A673 (cell line): ENCODE results near the gene ACAT2. TPM values are rescaled to one million over a fixed set of nuclear protein-coding genes. Genes with fewer than 3 reads are reported as not detected.

Experiments used
- BruUV-seq: library from RNA; stranded (reverse); fragments of 400-500 nt; replicated peaks from 2 replicates; lab custom pipeline; 2021; lab: Mats Ljungman, UMichigan
- CTCF ChIA-PET: fragments of 300-600 bp; sonication (Branson Sonifier 250); formaldehyde crosslinking; loops from one replicate; lab custom pipeline; 2022; ENCODE audit warnings: antibody characterized with exemption; lab: Charles Lee
- POLR2A ChIA-PET: fragments of 300-600 bp; sonication (Branson Sonifier 250); formaldehyde crosslinking; loops from one replicate; lab custom pipeline; 2022; ENCODE audit warnings: antibody characterized with exemption; ENCODE audit not compliant: low non-redundant PET; lab: Charles Lee
- DNase-seq: peaks from one replicate; pipeline ENCODE4 v3.0.0-alpha.2; 2015; ENCODE audit warnings: low spot score
- H3K27ac ChIP-seq: fragments of 200-600 bp; sonication (generic); 2 replicates; pipeline ENCODE4 v1.5.1; 2016; ENCODE audit warnings: mixed run types, low read depth, mild to moderate bottlenecking, mixed read lengths, antibody characterized with exemption, low read length; ENCODE audit not compliant: poor library complexity, severe bottlenecking
- H3K27me3 ChIP-seq: fragments of 200-600 bp; sonication (generic); replicated peaks from 2 replicates; pipeline ENCODE4 v1.6.1; 2017; ENCODE audit warnings: mixed run types, low read depth, mild to moderate bottlenecking, mixed read lengths, antibody characterized with exemption, low read length; ENCODE audit not compliant: insufficient read depth, poor library complexity
- H3K36me3 ChIP-seq: fragments of 200-600 bp; sonication (generic); 2 replicates; pipeline ENCODE4 v1.6.1; 2016; ENCODE audit warnings: mixed run types, mild to moderate bottlenecking, mixed read lengths, antibody characterized with exemption, low read length; ENCODE audit not compliant: insufficient read depth, poor library complexity, severe bottlenecking
- H3K4me1 ChIP-seq: fragments of 200-600 bp; sonication (generic); 2 replicates; pipeline ENCODE4 v1.6.1; 2017; ENCODE audit warnings: mixed run types, mild to moderate bottlenecking, mixed read lengths, antibody characterized with exemption, low read length; ENCODE audit not compliant: insufficient read depth, poor library complexity, severe bottlenecking
- H3K4me3 ChIP-seq: fragments of 200-600 bp; sonication (generic); 2 replicates; pipeline ENCODE4 v1.5.1; 2016; ENCODE audit warnings: low read depth, mixed run types, mild to moderate bottlenecking, mixed read lengths, low read length; ENCODE audit not compliant: poor library complexity, severe bottlenecking
- H3K9me3 ChIP-seq: fragments of 200-600 bp; sonication (generic); 2 replicates; pipeline ENCODE4 v1.6.1; 2016; ENCODE audit warnings: mixed run types, low read depth, mild to moderate bottlenecking, mixed read lengths, antibody characterized with exemption, low read length; ENCODE audit not compliant: poor library complexity, severe bottlenecking
- CTCF ChIP-seq: fragments of 300-800, 200-600 bp; sonication (generic); conservative IDR thresholded peaks from 2 replicates; pipeline ENCODE4 v1.5.1; 2017; ENCODE audit warnings: low read depth, mild to moderate bottlenecking, antibody characterized with exemption, low read length, moderate library complexity, mixed read lengths
- EZH2 ChIP-seq: fragments of 200-600 bp; sonication (generic); IDR thresholded peaks from 2 replicates; pipeline ENCODE4 v1.6.1; 2017; ENCODE audit warnings: borderline replicate concordance, low read depth, mild to moderate bottlenecking, mixed read lengths, antibody characterized with exemption, low read length; ENCODE audit not compliant: poor library complexity, severe bottlenecking
- intact Hi-C: fragments of 100-400 bp; cut with micrococcal nuclease; formaldehyde crosslinking; loops from one replicate; pipeline ENCODE4 v1.10.0; 2022; ENCODE audit not compliant: unreplicated experiment
- total RNA-seq: library from RNA; stranded (reverse); gene quantifications from 2 replicates; pipeline ENCODE4 v1.2.3, GENCODE V29; 2021

The ACAT2 gene
- total RNA-seq, 1 experiment from 2014 or later = 250 TPM

- CTCF ChIA-PET = no interaction called here
- Histone ChIP-seq H3K36me3 (peaks cover 42% of the 10 kb centered on the region), H3K9me3 (no peaks in the 10 kb centered on the region), H3K27me3 (no peaks in the 10 kb centered on the region), H3K4me1 (peaks cover 11% of the 10 kb centered on the region), H3K4me3 (no peak overlapping the region), H3K27ac (no peak overlapping the region)
- no peak for TF ChIP-seq EZH2
- no peak for TF ChIP-seq CTCF
- intact Hi-C loops = no loop called here
- POLR2A ChIA-PET = no interaction called here
- no TSS peak for BruUV-seq
- no peak for DNase-seq
Observed at GRCh38 chr6:159736908-159737307, 24.9 kb upstream of the ACAT2 start.

GRCh38 chr6:159739341-159739740, 22.5 kb upstream of the ACAT2 start:
- H3K36me3 ChIP-seq = peaks cover 66% of the 10 kb centered on the region
- TF ChIP-seq CTCF = no peak
- no peak for TF ChIP-seq EZH2
- no peaks in the 10 kb centered on the region for H3K9me3 ChIP-seq
- intact Hi-C loops = no loop called here
- TSS peak; percentile 5 for BruUV-seq
- CTCF ChIA-PET = no interaction called here
- DNase-seq = no peak
- H3K27me3 ChIP-seq = no peaks in the 10 kb centered on the region
- H3K27ac ChIP-seq = no peak overlapping the region
- H3K4me1 ChIP-seq = peaks cover 10% of the 10 kb centered on the region
- no peak overlapping the region for H3K4me3 ChIP-seq
- POLR2A ChIA-PET = no interaction called here

- no peak for DNase-seq
- intact Hi-C loops = no loop called here
- TF ChIP-seq CTCF (no peak), EZH2 (no peak)
- Histone ChIP-seq H3K27me3 (no peaks in the 10 kb centered on the region), H3K9me3 (no peaks in the 10 kb centered on the region), H3K4me1 (peaks cover 8% of the 10 kb centered on the region), H3K36me3 (peaks cover 95% of the 10 kb centered on the region), H3K4me3 (no peak overlapping the region), H3K27ac (peak overlapping the region; percentile 18)
- BruUV-seq = no TSS peak
- POLR2A ChIA-PET = no interaction called here
- CTCF ChIA-PET = no interaction called here
Observed at GRCh38 chr6:159742165-159742564, 19.7 kb upstream of the ACAT2 start.
